Mesenchymal stem cell (in vitro differentiated cells and primary cell): Measurements from ENCODE around the gene PLXNA2.

ENCODE experiments used
- DNase-seq: peaks from one replicate; pipeline ENCODE4 v3.0.0-alpha.2; 2013
- H2AFZ ChIP-seq: one replicate; pipeline ENCODE4 v1.6.1; 2013; ENCODE audit warnings: low read depth, mild to moderate bottlenecking, control low read depth, inconsistent platforms, low read length, moderate library complexity
- H2AK5ac ChIP-seq: 2 replicates; pipeline ENCODE4 v1.6.1; 2013; ENCODE audit warnings: low read length, moderate library complexity, mild to moderate bottlenecking, inconsistent platforms; ENCODE audit not compliant: severe bottlenecking
- H2BK120ac ChIP-seq: one replicate; pipeline ENCODE4 v1.6.1; 2013; ENCODE audit warnings: low read depth, mild to moderate bottlenecking, inconsistent platforms, low read length, moderate library complexity
- H2BK12ac ChIP-seq, 2 experiments: one replicate each; pipeline ENCODE4 v1.6.1; 2013; ENCODE audit warnings: inconsistent platforms in 2 of 2, low read length in 2 of 2, mild to moderate bottlenecking in 2 of 2, moderate library complexity in 2 of 2, control low read depth in 1 of 2
- H2BK15ac ChIP-seq: one replicate; pipeline ENCODE4 v1.6.1; 2013; ENCODE audit warnings: mild to moderate bottlenecking, low read depth, inconsistent platforms; ENCODE audit not compliant: poor library complexity, severe bottlenecking
- H2BK5ac ChIP-seq: 2 replicates; pipeline ENCODE4 v1.6.1; 2013; ENCODE audit warnings: low read depth, mild to moderate bottlenecking, low read length, control low read depth, inconsistent platforms; ENCODE audit not compliant: poor library complexity, severe bottlenecking
- H3K14ac ChIP-seq, 2 experiments: one replicate each; pipeline ENCODE4 v1.6.1; 2013; ENCODE audit warnings: inconsistent platforms in 2 of 2, low read length in 2 of 2, control low read depth in 1 of 2, mild to moderate bottlenecking in 1 of 2, moderate library complexity in 1 of 2
- H3K18ac ChIP-seq, 2 experiments: one replicate each; pipeline ENCODE4 v1.6.1; 2013; ENCODE audit warnings: inconsistent platforms in 2 of 2, low read length in 2 of 2, control low read depth in 1 of 2, low read depth in 1 of 2, mild to moderate bottlenecking in 1 of 2
- H3K23ac ChIP-seq, 2 experiments: one replicate each; pipeline ENCODE4 v1.6.1; 2013; ENCODE audit warnings: inconsistent platforms in 2 of 2, low read length in 2 of 2, mild to moderate bottlenecking in 2 of 2, moderate library complexity in 2 of 2, control low read depth in 1 of 2
- H3K27ac ChIP-seq: 2 replicates; pipeline ENCODE4 v1.5.1; 2013; ENCODE audit warnings: mild to moderate bottlenecking, moderate library complexity, low read length, control low read depth, inconsistent platforms; ENCODE audit not compliant: poor library complexity, severe bottlenecking
- H3K27me3 ChIP-seq, 2 experiments: 2 replicates each; pipeline versions ENCODE4 v1.6.1 to v1.7.0; 2013; ENCODE audit warnings: low read length in 2 of 2, mild to moderate bottlenecking in 2 of 2, moderate library complexity in 2 of 2, control low read depth in 1 of 2, inconsistent platforms in 1 of 2; ENCODE audit not compliant: control insufficient read depth in 1 of 2, insufficient read depth in 1 of 2
- H3K36me3 ChIP-seq, 2 experiments: 2 replicates each; pipeline versions ENCODE4 v1.6.1 to v1.7.0; 2013; ENCODE audit warnings: low read length in 2 of 2, control low read depth in 1 of 2, inconsistent platforms in 1 of 2, low read depth in 1 of 2, mild to moderate bottlenecking in 1 of 2; ENCODE audit not compliant: insufficient read depth in 2 of 2, control insufficient read depth in 1 of 2
- H3K4ac ChIP-seq, 2 experiments: one replicate each; pipeline ENCODE4 v1.6.1; 2013; ENCODE audit warnings: inconsistent platforms in 2 of 2, low read length in 2 of 2, mild to moderate bottlenecking in 2 of 2, moderate library complexity in 2 of 2, control low read depth in 1 of 2, low read depth in 1 of 2
- H3K4me1 ChIP-seq: 2 replicates; pipeline ENCODE4 v1.6.1; 2013; ENCODE audit warnings: low read depth, low read length, control low read depth; ENCODE audit not compliant: control insufficient read depth, insufficient read depth
- H3K4me2 ChIP-seq: 2 replicates; pipeline ENCODE4 v1.6.1; 2013; ENCODE audit warnings: low read length, mild to moderate bottlenecking, inconsistent platforms; ENCODE audit not compliant: poor library complexity, severe bottlenecking
- H3K4me3 ChIP-seq, 2 experiments: 2 replicates each; pipeline versions ENCODE4 v1.5.1 to v1.7.0; 2013; ENCODE audit warnings: low read length in 2 of 2, mild to moderate bottlenecking in 2 of 2, control low read depth in 1 of 2, low read depth in 1 of 2; ENCODE audit not compliant: insufficient read depth in 1 of 2
- H3K79me1 ChIP-seq: replicated peaks from 2 replicates; pipeline ENCODE4 v1.6.1; 2013; ENCODE audit warnings: mild to moderate bottlenecking, control low read depth, low read length, inconsistent platforms; ENCODE audit not compliant: poor library complexity, severe bottlenecking
- H3K9ac ChIP-seq: 2 replicates; pipeline ENCODE4 v1.7.0; 2013; ENCODE audit warnings: mild to moderate bottlenecking, low read length, moderate library complexity
- H3K9me3 ChIP-seq: 2 replicates; pipeline ENCODE4 v1.7.0; 2013; ENCODE audit warnings: mild to moderate bottlenecking, low read length; ENCODE audit not compliant: control insufficient read depth
- H4K8ac ChIP-seq: one replicate; pipeline ENCODE4 v1.6.1; 2013; ENCODE audit warnings: inconsistent platforms, mild to moderate bottlenecking, low read length, moderate library complexity
- H4K91ac ChIP-seq: one replicate; pipeline ENCODE4 v1.6.1; 2013; ENCODE audit warnings: mild to moderate bottlenecking, low read length, inconsistent platforms
- WGBS: methylation state at CpG from one replicate; pipeline ENCODE4 v1.1.7; 2013; ENCODE audit warnings: mixed read lengths; 5-methylcytosine and 5-hydroxymethylcytosine counted together

The PLXNA2 gene

GRCh38 chr1:208031932-208032320 lies 212.3 kb downstream of the PLXNA2 start:
- Histone ChIP-seq H3K27me3 (no peaks in the 10 kb centered on the region), H3K18ac (no peak overlapping the region), H3K79me1 (no peaks in the 10 kb centered on the region), H2AK5ac (no peak overlapping the region), H2BK12ac (no peak overlapping the region), H3K14ac (no peak overlapping the region), H2BK15ac (no peak overlapping the region), H3K4me2 (no peak overlapping the region), H3K27ac (no peak overlapping the region), H2BK5ac (no peak overlapping the region), H3K23ac (no peak overlapping the region), H4K8ac (no peak overlapping the region), H3K4ac (no peak overlapping the region), H3K9ac (no peak overlapping the region), H3K4me3 (no peak overlapping the region), H2BK120ac (no peak overlapping the region), H2AFZ (no peak overlapping the region), H3K36me3 (peaks cover 0 to 10% of the 10 kb centered on the region in 2 experiments), H3K4me1 (peaks cover 10% of the 10 kb centered on the region), H3K9me3 (no peaks in the 10 kb centered on the region), H4K91ac (no peak overlapping the region)
- DNase-seq = no peak
- WGBS = 90% methylated on average over 4 of the region's 4 CpGs

GRCh38 chr1:208031316-208031931 lies 212.8 kb downstream of the PLXNA2 start:
- no peak overlapping the region for H3K14ac ChIP-seq
- H2AK5ac ChIP-seq = no peak overlapping the region
- no peak overlapping the region for H4K91ac ChIP-seq
- no peak overlapping the region for H3K4me3 ChIP-seq
- 88% methylated on average over 9 of the region's 10 CpGs for WGBS
- H2AFZ ChIP-seq = no peak overlapping the region
- no peak overlapping the region for H3K9ac ChIP-seq
- H3K27me3 ChIP-seq = no peaks in the 10 kb centered on the region
- H3K4me2 ChIP-seq = no peak overlapping the region
- no peak for DNase-seq
- H3K18ac ChIP-seq = no peak overlapping the region
- no peak overlapping the region for H2BK15ac ChIP-seq
- no peak overlapping the region for H3K27ac ChIP-seq
- no peaks in the 10 kb centered on the region for H3K79me1 ChIP-seq
- H2BK12ac ChIP-seq = peak overlapping the region in 1 of 2 experiments; percentile 37
- H2BK120ac ChIP-seq = no peak overlapping the region
- peaks cover 10% of the 10 kb centered on the region for H3K4me1 ChIP-seq
- no peak overlapping the region for H2BK5ac ChIP-seq
- no peak overlapping the region for H4K8ac ChIP-seq
- no peak overlapping the region for H3K23ac ChIP-seq
- no peaks in the 10 kb centered on the region for H3K9me3 ChIP-seq
- H3K4ac ChIP-seq = no peak overlapping the region
- H3K36me3 ChIP-seq = peaks cover 0 to 10% of the 10 kb centered on the region in 2 experiments

GRCh38 chr1:208030288-208031091 lies 213.7 kb downstream of the PLXNA2 start:
- Histone ChIP-seq H2BK120ac (no peak overlapping the region), H2BK12ac (no peak overlapping the region), H3K14ac (no peak overlapping the region), H2AFZ (no peak overlapping the region), H3K27me3 (no peaks in the 10 kb centered on the region), H3K23ac (no peak overlapping the region), H4K8ac (no peak overlapping the region), H3K9ac (peak overlapping the region; percentile 68), H2AK5ac (no peak overlapping the region), H3K4ac (no peak overlapping the region), H4K91ac (no peak overlapping the region), H3K18ac (no peak overlapping the region), H2BK5ac (no peak overlapping the region), H3K79me1 (no peaks in the 10 kb centered on the region), H2BK15ac (no peak overlapping the region), H3K4me1 (peaks cover 10% of the 10 kb centered on the region), H3K36me3 (peaks cover 0 to 10% of the 10 kb centered on the region in 2 experiments), H3K9me3 (no peaks in the 10 kb centered on the region), H3K4me2 (no peak overlapping the region), H3K4me3 (peak overlapping the region in 1 of 2 experiments; percentile 61), H3K27ac (no peak overlapping the region)
- WGBS = 88% methylated on average over 12 of the region's 12 CpGs
- no peak for DNase-seq
